Kidney tubule cell (primary cell): ENCODE results near the gene DAG1.

Experiments
- DNase-seq: peaks from one replicate; pipeline ENCODE4 v3.0.0-alpha.2; 2018; ENCODE audit warnings: low spot score

DAG1 gene

DNA sequence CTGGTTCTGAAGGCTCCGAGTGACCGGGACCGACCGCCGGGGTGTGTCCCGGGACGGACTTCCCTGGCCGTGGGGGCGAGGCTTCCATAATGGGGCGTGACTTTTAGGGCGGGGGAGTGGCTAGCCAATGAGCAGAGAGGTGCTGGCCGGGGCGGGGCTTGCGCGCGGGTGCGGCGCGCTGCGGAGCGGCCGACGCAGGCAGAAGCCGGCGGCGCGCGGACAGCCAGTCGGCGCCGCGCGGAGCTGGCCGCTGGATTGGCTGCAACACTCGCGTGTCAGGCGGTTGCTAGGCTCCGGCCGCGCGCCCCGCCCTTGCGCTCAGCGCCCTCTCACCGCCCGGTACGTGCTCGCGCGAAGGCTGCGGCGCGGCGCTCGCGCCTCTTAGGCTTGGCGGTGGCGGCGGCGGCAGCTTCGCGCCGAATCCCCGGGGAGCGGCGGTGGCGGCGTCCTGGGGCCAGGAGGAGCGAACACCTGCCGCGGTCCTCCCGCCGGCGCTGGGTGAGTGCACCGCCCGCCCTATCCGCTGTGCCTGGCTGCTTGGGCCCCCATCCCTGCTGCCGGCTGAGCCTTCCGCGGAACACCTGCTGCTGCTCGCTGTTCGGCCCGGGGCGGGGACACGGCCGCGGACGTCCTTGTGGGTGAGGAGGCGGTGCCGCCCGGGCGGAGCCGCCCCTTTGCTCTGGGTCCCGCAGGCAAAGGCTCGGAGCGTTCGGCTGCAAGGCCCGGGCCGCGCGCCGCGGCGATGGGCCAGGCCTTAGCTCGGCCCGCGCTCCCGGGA lies at the start of gene DAG1:
TSS of gene DAG1 (plus strand) at position 332 of the 778 bp plus-strand sequence. CDS start 40,268 bp downstream, outside the sequence.
- peak; percentile 97 for DNase-seq

DNA sequence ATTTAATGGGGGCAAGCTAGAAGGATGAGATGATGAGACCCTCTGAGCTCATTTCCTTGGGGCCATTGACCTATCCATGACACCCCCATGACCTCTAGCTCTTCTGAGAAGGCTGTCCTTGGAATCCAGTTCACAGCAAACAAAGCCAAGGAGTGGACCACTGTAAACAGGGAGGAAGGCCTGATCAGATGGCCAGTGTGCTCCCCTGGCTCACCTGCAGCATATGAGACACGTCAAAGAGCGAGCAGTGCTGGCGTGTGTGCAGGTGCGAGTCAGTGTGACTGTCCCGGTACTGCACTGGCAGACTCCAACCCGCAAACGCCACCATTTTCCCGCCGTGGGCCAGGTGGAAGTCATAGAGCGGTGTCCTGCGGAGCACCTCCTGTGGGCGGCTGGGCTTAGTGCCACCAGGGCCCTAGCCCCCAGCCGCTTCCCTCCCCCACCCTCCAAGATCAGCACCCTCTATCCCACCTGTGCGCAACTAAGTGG lies 48.1 kb upstream of the DAG1 start:
- DNase-seq = no peak

DNA sequence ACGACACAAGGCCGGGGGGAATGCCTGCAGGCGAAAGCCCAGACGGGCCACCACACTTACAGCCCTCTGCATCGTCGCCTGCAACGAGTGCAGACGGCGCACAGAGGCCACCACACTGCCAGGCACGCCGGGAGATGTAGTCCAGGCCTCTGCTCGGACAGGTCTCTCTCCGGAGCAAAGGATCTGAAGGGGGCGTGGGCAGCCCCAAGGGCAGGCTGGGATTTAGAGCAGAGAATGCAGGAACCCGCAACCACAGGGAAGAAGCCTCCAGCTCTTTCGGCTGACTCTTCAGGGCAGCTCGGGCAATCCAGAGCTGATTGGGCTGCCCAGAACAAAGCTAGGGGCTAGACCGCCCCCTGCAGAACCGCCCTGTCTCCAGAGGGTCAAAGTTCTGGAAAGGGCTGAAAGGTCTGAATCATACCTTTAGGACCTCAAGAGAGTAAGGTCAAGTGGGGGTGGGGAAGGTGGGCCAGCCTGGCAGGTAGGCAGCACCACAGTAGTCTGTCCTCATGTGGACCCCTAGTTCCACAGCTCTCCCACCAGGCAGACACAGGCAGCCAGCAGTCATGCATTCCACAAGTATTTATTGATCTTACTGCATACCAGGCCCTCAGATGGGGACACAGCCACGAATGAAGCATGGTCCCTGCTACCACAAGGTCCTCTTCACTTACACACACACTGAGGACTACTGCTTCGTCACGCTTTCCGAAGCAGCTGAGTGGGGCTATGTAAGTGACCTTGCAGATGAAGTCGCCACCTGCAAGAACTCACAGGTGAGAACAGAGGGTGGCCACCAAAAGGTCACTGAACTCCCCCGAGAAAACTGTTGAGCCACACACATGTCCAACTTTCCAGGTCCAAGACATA lies 47.5 kb upstream of the DAG1 start, which contains the start of gene AMT:
TSS of gene AMT (minus strand) at position 95 of the 870 bp plus-strand sequence. CDS start at position 72, 23 bp downstream.
- DNase-seq = peak; percentile 52

DNA sequence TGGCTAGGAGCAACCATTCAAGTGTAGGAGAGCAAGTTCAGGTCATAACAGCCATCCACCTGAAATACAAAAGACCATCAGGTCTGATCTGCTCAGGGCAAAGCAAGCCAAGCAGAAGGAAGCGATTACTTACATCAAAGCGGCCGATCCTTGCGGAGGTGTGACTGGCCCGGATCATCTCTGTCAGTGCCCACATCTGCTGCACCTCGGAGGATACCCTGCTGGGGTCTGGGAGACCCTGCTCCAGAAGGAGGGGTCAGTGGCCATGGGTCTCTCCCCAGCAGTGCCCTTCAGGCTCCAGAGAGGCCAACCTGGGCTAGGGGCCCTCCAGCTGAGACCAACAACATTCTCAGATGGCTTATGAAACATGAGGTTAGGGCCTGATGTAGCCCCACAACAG lies 45.3 kb upstream of the DAG1 start:
- DNase-seq = no peak

DNA sequence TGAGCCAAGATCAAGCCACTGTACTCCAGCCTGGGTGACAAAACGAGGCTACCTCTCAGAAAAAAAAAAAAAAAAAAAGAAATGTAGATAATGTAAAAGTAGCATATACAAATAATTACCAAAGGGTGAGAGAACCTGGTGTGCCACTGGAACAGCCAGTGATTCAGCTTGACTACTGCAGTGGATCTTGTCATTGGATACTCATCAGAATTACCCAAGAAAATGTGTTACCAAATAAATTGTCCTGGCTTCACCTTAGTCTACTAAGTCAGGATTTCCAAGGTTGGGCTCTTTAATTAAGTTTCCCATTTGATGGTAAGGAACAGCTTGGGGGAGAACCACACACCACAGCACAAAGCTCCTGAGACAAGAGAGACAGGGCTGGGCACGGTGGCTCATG lies 42.5 kb upstream of the DAG1 start:
- no peak for DNase-seq

DNA sequence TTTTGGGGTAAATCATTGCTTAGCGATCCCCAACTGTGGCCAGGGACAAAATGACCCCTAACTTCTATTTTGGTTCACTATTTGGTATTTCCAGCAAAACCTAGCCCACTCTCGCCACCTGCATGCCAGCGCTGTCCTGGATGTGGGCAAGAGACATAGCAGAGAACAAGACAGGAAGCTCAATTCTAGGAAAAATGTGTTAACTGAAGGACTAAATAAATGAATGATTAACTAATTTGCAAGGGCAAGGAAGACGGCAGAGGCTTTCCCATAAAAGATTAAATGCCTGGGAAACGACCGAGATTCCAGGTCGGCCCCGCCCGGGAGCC lies 41.4 kb upstream of the DAG1 start:
- DNase-seq = peak; percentile 87

DNA sequence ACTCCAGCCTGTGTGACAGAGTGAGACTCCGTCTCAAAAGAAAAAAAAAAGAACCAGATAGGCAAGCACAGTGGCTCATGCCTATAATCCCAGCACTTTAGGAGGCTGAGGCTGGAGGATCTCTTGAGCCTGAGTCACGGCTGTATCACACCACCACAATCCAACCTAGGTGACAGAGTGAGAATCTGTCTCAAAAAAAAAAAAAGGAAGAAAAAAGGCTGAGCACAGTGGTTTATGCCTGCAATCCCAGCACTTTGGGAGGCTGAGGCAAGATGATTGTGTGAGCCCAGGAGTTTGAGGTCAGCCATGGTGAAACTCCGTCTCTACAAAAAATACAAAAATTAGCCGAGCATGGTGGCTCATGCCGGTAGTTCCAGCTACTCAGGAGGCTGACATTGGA lies 35.3 kb upstream of the DAG1 start:
- DNase-seq = no peak

DNA sequence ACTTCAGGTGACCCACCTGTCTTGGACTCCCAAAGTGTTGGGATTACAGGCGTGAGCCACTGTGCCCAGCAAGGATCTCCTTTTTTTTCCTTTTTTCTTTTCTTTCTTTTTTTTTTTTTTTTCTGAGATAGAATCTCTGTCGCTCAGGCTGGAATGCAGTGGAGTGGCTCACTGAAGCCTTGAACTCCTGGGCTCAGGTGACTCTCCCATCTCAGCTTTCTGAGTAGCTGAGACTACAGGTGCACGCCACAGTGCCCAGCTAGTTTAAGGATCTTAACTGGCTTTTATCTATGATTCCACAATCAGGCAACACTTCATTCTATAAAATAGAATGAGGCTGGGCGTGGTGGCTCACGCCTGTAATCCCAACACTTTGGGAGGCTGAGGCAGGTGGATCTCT lies 24.7 kb upstream of the DAG1 start:
- DNase-seq = no peak

DNA sequence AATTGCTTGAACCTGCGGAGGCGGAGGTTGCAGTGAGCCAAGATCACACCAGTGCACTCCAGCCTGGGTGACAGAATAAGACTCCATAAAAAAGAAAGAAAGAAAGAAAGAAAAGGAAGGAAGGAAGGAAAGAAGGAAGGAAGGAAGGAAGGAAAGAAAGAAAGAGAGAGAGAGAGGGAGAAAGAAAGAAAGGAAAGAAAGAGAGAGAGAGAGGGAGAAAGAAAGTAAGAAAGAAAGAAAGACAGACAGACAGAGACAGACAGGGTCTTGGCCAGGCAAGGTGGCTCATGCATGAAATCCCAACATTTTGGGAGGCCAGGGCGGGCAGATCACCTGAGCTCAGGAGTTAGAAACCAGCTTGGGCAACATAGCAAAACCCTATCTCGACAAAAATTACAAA lies 16.4 kb upstream of the DAG1 start:
- DNase-seq = no peak

DNA sequence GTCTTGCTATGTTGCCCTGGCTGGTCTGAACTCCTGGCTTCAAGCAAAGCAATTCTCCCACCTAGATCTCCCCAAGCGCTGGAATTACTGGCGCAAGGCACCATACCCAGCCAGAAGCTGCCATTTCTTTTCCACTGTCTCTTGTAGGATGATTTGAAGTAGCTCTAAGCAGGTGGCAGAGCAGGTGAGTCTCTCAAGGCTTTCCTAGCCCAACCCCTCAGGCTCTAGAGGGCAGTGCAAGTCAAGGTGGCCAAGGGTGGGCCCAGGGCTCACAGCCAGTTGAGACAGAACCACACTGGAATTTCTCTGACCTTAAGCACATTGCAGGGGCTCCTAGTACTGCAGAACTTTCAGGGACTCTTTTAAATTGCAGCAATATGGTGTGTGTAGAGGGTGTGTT lies 15.6 kb upstream of the DAG1 start:
- peak; percentile 48 for DNase-seq

DNA sequence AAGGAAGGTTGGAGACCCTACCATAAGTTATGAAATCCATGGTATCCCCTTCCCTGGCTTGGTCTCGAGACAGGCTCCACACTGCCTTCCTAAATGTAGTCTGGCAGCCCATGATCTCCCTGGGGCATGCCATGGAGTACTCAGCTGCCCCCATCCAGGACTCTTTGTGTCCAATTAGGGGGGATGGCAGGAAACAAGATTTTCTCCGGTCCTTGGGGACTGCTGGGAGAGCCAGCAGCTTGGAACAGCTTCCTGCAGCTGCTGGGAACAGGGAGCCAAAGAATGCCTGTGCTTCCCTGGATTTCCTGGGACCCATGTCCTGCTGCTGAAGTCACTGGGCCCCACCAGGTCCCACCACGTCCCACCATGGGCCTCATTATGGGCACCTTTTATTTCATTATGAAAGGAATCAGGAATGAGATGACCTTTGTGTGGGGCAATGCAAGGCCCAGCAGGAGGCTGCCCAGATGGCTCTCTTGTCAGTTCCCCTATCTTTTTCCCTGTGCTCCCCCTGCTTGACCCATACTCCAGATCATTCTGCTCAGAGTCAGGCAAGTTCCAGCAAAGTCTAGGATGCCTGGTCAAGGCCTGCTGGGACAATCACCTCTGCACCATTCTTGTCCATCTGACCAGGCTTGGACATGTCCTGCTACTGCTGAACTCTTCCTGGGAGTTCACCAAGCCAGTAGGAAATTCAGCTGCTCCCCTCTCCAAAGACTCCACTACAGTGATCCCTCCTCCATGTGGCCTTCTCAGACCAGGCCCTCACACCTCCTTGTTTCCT lies 15.0 kb upstream of the DAG1 start:
- DNase-seq = no peak

DNA sequence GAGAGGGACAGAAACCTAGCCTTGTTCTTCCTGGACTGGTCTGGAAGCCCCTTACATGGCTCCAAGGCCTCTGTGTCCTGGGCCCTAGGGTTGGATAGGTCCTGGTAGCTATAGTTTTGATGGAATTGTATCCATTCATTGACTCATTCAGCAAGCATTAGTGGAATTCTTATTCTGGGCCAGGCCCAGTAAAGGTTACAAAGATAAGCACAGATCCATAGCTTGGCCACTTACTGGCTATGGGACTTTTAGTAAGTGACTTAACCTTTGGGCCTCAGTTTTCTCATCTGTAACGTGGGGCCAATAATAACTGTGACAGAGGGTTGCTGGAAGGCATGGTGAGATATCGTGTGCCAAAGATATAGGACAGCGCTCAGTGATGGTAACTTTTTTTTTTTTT lies 13.6 kb upstream of the DAG1 start:
- peak; percentile 35 for DNase-seq

DNA sequence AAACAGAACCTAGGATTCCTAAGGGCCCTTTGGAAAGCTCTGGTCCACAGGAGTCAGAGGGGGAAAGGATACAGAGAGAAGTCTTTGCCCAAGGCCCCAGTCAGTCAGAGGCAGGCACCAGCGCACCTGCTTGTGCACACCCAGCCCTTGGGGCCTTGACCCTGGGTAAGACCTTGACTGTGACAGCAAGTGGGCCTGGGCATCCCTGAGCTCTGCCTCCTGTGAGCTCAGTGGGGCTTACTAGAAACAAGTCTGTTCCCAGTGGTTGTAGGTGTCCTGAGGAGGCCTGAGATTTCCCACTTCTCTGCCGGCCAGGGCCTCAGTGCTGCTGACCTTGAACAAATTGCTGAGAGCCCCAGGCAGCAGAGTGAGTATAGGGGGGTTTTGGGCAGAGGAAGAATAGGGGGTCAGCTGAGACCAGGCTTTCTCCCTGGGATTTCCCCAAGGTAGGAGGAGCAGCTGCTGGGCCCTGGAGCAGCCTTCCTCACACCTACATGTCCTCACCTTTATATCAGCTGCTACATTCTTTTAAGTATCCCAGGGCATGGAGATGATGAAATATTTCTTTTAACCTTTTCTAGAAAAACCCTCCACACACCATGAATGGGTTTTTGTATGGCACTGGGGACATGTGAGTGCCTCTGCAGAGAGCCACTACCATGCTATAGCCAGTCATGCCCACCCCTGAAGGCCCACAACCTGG lies 9.7 kb upstream of the DAG1 start:
- DNase-seq = no peak

DNA sequence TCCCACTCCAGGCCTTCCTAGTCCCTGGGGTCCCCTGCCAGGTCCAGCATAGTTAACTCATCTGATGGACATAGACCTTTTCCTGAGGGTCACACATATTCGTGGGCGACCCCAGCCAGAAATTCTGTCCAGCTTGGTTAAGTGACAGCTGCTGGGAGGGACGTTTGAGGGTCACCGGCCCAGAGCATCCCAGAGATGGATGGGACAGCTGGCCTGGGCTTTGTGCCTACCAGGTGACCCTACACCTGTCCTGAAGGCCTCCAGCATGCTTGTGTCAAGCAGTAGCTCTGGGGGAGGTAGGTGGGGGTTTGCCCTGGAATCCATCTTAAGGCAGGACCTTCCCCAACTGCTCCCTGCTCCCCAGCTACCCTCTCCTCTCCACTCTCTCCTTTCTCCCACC lies 9.1 kb upstream of the DAG1 start:
- DNase-seq = no peak

DNA sequence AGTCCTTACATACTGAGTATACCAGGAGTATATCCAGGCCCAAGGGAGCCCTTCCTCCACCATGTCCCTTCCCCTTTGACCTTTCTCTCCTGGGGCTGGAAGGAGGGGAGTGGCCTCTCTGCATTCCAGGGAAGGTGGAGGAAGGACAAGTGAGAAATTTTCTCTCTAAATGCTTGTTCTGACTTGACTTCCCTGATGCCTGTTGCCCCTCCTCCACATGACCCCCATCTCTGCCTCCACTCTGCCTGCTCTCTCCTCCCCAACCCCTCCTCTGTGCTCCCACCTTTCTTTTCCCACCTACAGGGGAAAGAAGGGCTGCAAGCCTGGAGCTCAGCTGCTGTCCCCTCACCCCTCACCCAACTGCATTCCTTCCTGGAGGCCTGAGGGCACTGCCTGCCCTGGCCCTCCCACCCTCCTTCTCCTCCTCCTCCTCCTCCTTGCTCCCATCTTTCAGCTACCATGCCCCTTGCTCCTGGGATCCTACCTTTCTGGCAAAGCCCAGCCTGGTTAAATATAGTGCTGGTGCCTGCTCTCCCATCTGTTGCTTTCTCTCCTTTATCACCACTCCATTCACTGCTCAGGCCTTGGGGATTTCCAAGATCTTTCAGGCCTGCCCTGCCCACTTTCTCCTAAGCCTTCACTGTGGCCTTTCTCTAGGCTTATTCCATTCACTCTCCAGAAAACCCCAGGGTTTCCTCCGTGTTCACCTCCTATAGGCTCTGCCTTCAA lies 8.5 kb upstream of the DAG1 start:
- peak; percentile 54 for DNase-seq

DNA sequence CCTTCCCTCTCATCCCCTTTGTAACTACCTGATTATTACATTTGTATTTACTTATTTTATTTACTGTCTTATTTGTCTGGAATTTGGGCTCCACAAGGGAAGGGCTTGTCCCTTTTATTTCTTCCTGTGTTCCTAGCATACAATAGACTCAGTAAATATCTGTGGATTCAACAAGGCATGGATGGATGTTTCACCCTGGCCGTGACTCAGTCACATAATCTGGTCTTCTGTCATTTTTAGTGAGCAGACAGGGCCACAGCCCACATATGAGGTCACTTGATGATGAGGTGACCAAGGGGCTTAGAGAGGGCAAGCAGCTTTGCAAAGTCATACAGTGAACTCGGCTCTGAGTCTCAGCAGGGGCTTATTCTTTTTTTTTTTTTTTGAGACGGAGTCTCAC lies 7.8 kb upstream of the DAG1 start:
- DNase-seq = peak; percentile 75

DNA sequence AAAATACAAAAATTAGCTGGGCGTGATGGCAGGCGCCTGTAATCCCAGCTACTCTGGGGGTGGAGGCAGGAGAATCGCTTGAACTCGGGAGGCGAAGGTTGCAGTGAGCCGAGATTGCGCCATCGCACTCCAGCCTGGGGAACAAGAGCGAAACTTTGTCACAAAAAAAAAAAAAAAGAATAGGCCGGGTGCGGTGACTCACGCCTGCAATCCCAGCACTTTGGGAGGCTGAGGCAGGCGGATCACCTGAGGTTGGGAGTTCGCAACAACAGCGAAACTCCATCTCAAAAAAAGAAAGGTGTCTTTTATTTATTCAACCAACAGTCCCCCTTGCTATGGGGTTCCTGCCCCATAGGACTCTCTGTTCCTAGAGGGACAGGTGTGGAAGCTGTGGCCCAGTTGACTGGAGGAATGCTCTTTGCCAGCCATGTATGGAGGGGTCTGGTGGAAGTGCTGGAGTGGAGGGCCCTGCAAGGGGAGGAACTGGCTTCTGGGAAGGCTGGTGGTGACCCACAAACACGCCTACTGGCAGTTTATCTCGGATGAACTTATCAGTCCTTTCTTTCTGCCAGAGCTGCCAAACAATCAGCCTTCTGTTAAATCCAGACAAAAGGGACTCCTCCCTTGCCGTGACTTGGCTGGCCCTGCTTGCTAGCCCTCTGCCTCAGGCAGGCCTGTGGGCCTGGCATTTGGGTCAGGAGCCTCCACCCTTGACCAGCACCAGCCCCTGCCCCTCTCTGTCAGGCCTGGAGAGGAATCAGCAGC lies 4.6 kb upstream of the DAG1 start:
- no peak for DNase-seq

DNA sequence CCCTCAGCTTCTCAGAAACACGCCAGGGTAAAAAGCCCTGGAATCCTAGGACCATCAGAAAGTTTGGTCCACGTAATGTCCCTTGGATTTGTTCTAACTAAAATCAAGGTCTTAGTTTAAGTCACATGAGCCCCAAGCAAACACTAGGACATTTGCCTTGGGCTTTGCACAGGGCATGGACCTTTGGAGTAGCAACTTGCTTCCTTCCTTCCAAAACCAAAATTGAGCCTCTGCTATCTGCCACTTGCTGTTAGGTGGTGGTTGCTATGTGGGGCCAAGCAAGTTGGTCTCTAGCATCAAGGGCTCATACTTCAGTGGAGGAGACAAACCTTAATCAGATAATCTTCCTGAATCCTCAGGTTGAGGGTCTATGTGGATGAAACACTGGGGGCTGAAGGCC lies 4.0 kb upstream of the DAG1 start:
- no peak for DNase-seq

DNA sequence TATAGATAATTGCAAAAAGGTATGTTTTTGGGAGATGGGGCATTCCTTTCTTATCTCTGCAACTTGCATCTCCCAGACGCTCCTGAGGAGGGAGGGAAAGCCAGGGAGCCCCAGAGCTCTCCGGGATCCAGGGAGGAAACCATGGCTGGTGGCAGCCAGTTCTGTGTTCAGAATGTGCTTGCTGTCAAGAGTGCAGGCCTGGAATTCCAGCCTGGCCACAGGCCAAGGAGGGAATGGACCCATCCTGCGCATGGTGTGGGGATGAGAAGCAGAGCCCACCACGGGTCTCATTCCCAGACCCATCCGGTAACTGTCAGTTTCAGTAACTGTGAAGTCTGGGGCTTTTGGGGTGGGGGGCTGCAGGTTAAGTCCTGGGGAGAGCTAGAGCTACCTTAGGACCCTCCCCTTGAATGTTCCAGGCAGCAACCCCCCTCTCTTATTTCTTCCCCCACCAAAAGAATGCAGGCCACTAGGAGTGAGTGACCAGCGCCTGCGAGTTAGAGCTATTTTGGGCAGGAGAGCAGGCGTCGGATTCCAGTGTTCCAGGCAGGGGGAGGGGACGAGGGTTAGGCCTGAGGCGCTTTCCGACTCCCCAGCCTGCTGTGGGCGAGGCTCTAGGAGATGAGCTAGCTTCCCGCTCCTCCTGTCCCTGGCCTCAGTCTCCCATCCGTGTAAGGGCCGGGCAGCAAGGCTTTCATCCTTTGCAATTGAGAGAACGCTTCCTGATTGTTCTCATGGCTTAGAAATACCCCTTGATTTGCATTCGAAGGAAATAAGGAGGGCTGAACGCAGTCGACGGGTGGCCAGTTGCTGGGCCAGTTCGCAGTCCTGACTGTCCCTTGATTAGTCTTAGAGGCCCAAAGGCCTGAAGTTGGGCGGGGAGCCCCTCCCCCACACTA lies 781 bp upstream of the DAG1 start:
- peak; percentile 74 for DNase-seq
